IMR-90 (cell line): ENCODE results near the gene PPP1CB. TPM values are rescaled to one million over a fixed set of nuclear protein-coding genes. Genes with fewer than 3 reads are reported as not detected.

Experiments
- ATAC-seq: fragments of 200-7000 bp; cut with Tn5 transposase; 2 replicates; pipeline ENCODE4 v1.9.1; 2020; ENCODE audit warnings: low read depth, mild to moderate bottlenecking, moderate library complexity
- BruUV-seq: library from RNA; stranded (reverse); fragments of 400-500 nt; replicated peaks from 2 replicates; lab custom pipeline; 2021; lab: Mats Ljungman, UMichigan
- CTCF ChIA-PET: fragments of 300-600 bp; formaldehyde crosslinking; extraction: SDS; loops from one replicate; lab custom pipeline; 2021; ENCODE audit warnings: antibody characterized with exemption; lab: Yijun Ruan, JAX
- POLR2A ChIA-PET: fragments of 300-600 bp; sonication (Branson Sonifier 250); formaldehyde crosslinking; loops from one replicate; lab custom pipeline; 2022; ENCODE audit warnings: antibody characterized with exemption; ENCODE audit not compliant: unreplicated experiment; lab: Charles Lee
- DNase-seq: peaks from one replicate; pipeline ENCODE4 v3.0.0; 2013
- H2AFZ ChIP-seq: replicated peaks from 2 replicates; pipeline ENCODE3; 2013; ENCODE audit warnings: low read length, mild to moderate bottlenecking; ENCODE audit not compliant: poor library complexity
- H2AK5ac ChIP-seq: 2 replicates; pipeline ENCODE4 v1.6.1; 2013; ENCODE audit warnings: low read depth, low read length, inconsistent platforms
- H2AK9ac ChIP-seq: replicated peaks from 2 replicates; pipeline ENCODE3; 2013; ENCODE audit warnings: mild to moderate bottlenecking, low read depth, low read length, moderate library complexity; ENCODE audit not compliant: poor library complexity
- H2BK120ac ChIP-seq: 2 replicates; pipeline ENCODE4 v1.6.1; 2013; ENCODE audit warnings: low read depth, low read length, inconsistent platforms
- H2BK15ac ChIP-seq: 3 replicates; pipeline ENCODE4 v1.6.1; 2013; ENCODE audit warnings: low read depth, low read length, inconsistent platforms
- H2BK20ac ChIP-seq: 2 replicates; pipeline ENCODE4 v1.6.1; 2013; ENCODE audit warnings: low read depth, mild to moderate bottlenecking, inconsistent platforms, low read length, moderate library complexity
- H2BK5ac ChIP-seq: 2 replicates; pipeline ENCODE4 v1.6.1; 2013; ENCODE audit warnings: mild to moderate bottlenecking, low read depth, low read length, inconsistent platforms; ENCODE audit not compliant: poor library complexity, severe bottlenecking
- H3K14ac ChIP-seq: replicated peaks from 2 replicates; pipeline ENCODE4 v1.6.1; 2013; ENCODE audit warnings: low read depth, low read length, inconsistent platforms
- H3K18ac ChIP-seq: 2 replicates; pipeline ENCODE4 v1.6.1; 2013; ENCODE audit warnings: low read depth, low read length, control low read depth
- H3K23ac ChIP-seq: 2 replicates; pipeline ENCODE4 v1.6.1; 2013; ENCODE audit warnings: low read depth, low read length, inconsistent platforms
- H3K27ac ChIP-seq: 2 replicates; pipeline ENCODE4 v1.5.1; 2013; ENCODE audit warnings: mild to moderate bottlenecking, control low read depth, low read length; ENCODE audit not compliant: insufficient read depth
- H3K27me3 ChIP-seq: 2 replicates; pipeline ENCODE4 v1.6.1; 2013; ENCODE audit warnings: low read length; ENCODE audit not compliant: control insufficient read depth, insufficient read depth
- H3K36me3 ChIP-seq: 2 replicates; pipeline ENCODE4 v1.6.1; 2013; ENCODE audit warnings: low read length, mixed read lengths; ENCODE audit not compliant: control insufficient read depth, insufficient read depth
- H3K4ac ChIP-seq: 2 replicates; pipeline ENCODE4 v1.6.1; 2013; ENCODE audit warnings: low read depth, low read length, inconsistent platforms
- H3K4me1 ChIP-seq: 2 replicates; pipeline ENCODE4 v1.6.1; 2013; ENCODE audit warnings: low read length, mixed read lengths; ENCODE audit not compliant: control insufficient read depth, insufficient read depth
- H3K4me2 ChIP-seq: 2 replicates; pipeline ENCODE4 v1.6.1; 2013; ENCODE audit warnings: low read depth, mild to moderate bottlenecking, control low read depth, low read length, moderate library complexity
- H3K4me3 ChIP-seq: 2 replicates; pipeline ENCODE4 v1.5.1; 2013; ENCODE audit warnings: low read depth, mild to moderate bottlenecking, control low read depth, low read length, moderate library complexity; ENCODE audit not compliant: insufficient read depth
- H3K56ac ChIP-seq: 2 replicates; pipeline ENCODE4 v1.6.1; 2013; ENCODE audit warnings: low read length, inconsistent platforms; ENCODE audit not compliant: insufficient read depth; ENCODE audit errors: extremely low read depth
- H3K79me1 ChIP-seq, 2 experiments: 2 replicates each; pipeline ENCODE4 v1.6.1; 2013; ENCODE audit warnings: low read length in 2 of 2, inconsistent platforms in 1 of 2, low read depth in 1 of 2
- H3K9ac ChIP-seq: 2 replicates; pipeline ENCODE4 v1.6.1; 2013; ENCODE audit warnings: low read depth, low read length, control low read depth
- H3K9me1 ChIP-seq: 2 replicates; pipeline ENCODE4 v1.6.1; 2013; ENCODE audit warnings: low read length, inconsistent platforms; ENCODE audit not compliant: insufficient read depth
- H3K9me3 ChIP-seq: 2 replicates; pipeline ENCODE4 v1.6.1; 2013; ENCODE audit warnings: low read length; ENCODE audit not compliant: control insufficient read depth, insufficient read depth
- H4K20me1 ChIP-seq: 2 replicates; pipeline ENCODE4 v1.6.1; 2013; ENCODE audit warnings: low read length, inconsistent platforms; ENCODE audit not compliant: insufficient read depth
- H4K5ac ChIP-seq: 2 replicates; pipeline ENCODE4 v1.6.1; 2013; ENCODE audit warnings: mild to moderate bottlenecking, low read depth, low read length, control low read depth
- H4K8ac ChIP-seq, 2 experiments: 2 replicates each; pipeline ENCODE4 v1.6.1; 2013; ENCODE audit warnings: low read depth in 2 of 2, low read length in 2 of 2, control low read depth in 1 of 2, inconsistent platforms in 1 of 2
- H4K91ac ChIP-seq: 2 replicates; pipeline ENCODE4 v1.6.1; 2013; ENCODE audit warnings: low read depth, low read length, inconsistent platforms; ENCODE audit not compliant: insufficient read depth
- CEBPB ChIP-seq: IDR thresholded peaks from 2 replicates; pipeline ENCODE4 v1.6.1; 2012; ENCODE audit warnings: low read depth, low read length, improper control_type of control experiment
- CHD1 ChIP-seq: IDR thresholded peaks from 2 replicates; pipeline ENCODE4 v1.6.1; 2012; ENCODE audit warnings: low read depth, low read length, improper control_type of control experiment
- CTCF ChIP-seq: conservative IDR thresholded peaks from 2 replicates; pipeline ENCODE4 v1.5.1; 2012; ENCODE audit warnings: mild to moderate bottlenecking, low read depth, low read length, improper control_type of control experiment
- ELK1 ChIP-seq: fragments of 150-350 bp; IDR thresholded peaks from 2 replicates; pipeline ENCODE4 v1.6.1; 2016; ENCODE audit warnings: low read depth, mild to moderate bottlenecking, low read length, moderate library complexity, borderline replicate concordance
- FOS ChIP-seq: fragments of 150-350 bp; IDR thresholded peaks from 2 replicates; pipeline ENCODE4 v1.6.1; 2016; ENCODE audit warnings: low read depth, low read length
- MAZ ChIP-seq: IDR thresholded peaks from 2 replicates; pipeline ENCODE4 v1.6.1; 2012; ENCODE audit warnings: low read depth, mild to moderate bottlenecking, low read length, improper control_type of control experiment, moderate library complexity, borderline replicate concordance
- MXI1 ChIP-seq: IDR thresholded peaks from 2 replicates; pipeline ENCODE4 v1.6.1; 2012; ENCODE audit warnings: low read depth, mild to moderate bottlenecking, low read length, moderate library complexity, borderline replicate concordance
- NFE2L2 ChIP-seq: fragments of 150-350 bp; IDR thresholded peaks from 2 replicates; pipeline ENCODE4 v1.6.1; 2016; ENCODE audit warnings: low read depth, mild to moderate bottlenecking, low read length
- POLR2A ChIP-seq: IDR thresholded peaks from 2 replicates; pipeline ENCODE4 v1.6.1; 2012; ENCODE audit warnings: mild to moderate bottlenecking, low read depth, low read length
- RAD21 ChIP-seq: IDR thresholded peaks from 2 replicates; pipeline ENCODE4 v1.6.1; 2012; ENCODE audit warnings: low read length, improper control_type of control experiment
- RCOR1 ChIP-seq: IDR thresholded peaks from 2 replicates; pipeline ENCODE4 v1.6.1; 2012; ENCODE audit warnings: mild to moderate bottlenecking, low read length, improper control_type of control experiment; ENCODE audit not compliant: insufficient replicate concordance
- SMC3 ChIP-seq: fragments of 150-350 bp; IDR thresholded peaks from 2 replicates; pipeline ENCODE4 v1.6.1; 2016; ENCODE audit warnings: low read depth, mild to moderate bottlenecking, antibody characterized with exemption, low read length, moderate library complexity
- USF2 ChIP-seq: fragments of 150-350 bp; IDR thresholded peaks from 2 replicates; pipeline ENCODE4 v1.6.1; 2017; ENCODE audit warnings: mild to moderate bottlenecking, antibody characterized with exemption, low read length, low read depth
- WGBS, 2 experiments: methylation state at CpG; one replicate each; pipeline versions ENCODE4 v1.1.5 to v1.1.7; 2013; ENCODE audit warnings: missing lambda C conversion rate in 2 of 2; ENCODE audit not compliant: insufficient read length in 1 of 2; ENCODE audit errors: extremely low coverage in 2 of 2; 5-methylcytosine and 5-hydroxymethylcytosine counted together
- dilution Hi-C: fragments of 300-500 bp; cut with HindIII; formaldehyde crosslinking; loops from one replicate; pipeline ENCODE4 v1.14.3; 2018; ENCODE audit warnings: low sequenced_read_pairs; ENCODE audit not compliant: unreplicated experiment
- in situ Hi-C: fragments of 300-500 bp; cut with MboI; formaldehyde crosslinking; loops from 3 replicates; pipeline ENCODE4 v1.14.3; 2019; ENCODE audit warnings: low sequenced_read_pairs, inconsistent platforms, mixed read lengths
- intact Hi-C: fragments of 100-400 bp; cut with micrococcal nuclease; formaldehyde crosslinking; loops from 2 replicates; pipeline ENCODE4 v1.10.0; 2022
- polyA plus RNA-seq, 3 experiments: library from polyadenylated mRNA; depleted of rRNA; stranded (reverse); fragments of >200 nt; gene quantifications; 2 replicates each; pipeline ENCODE4 v1.2.3, GENCODE V29; 2012; ENCODE audit warnings: low replicate concordance in 1 of 3
- total RNA-seq: library from RNA; depleted of rRNA; stranded (reverse); fragments of >200 nt; gene quantifications from 2 replicates; pipeline ENCODE4 v1.2.3, GENCODE V29; 2012

The PPP1CB gene
- total and polyA plus RNA-seq, 2 of the 4 experiments (the other 2 are of a cell fraction) = 37.7 to 111 TPM

- H3K4ac ChIP-seq = no peak overlapping the region
- H4K8ac ChIP-seq = no peak overlapping the region
- no peak overlapping the region for H2AK5ac ChIP-seq
- no peaks in the 10 kb centered on the region for H4K20me1 ChIP-seq
- no CpG with 5 or more reads among the region's 3 CpGs for WGBS, 2 experiments
- H2BK120ac ChIP-seq = no peak overlapping the region
- H3K36me3 ChIP-seq = no peaks in the 10 kb centered on the region
- dilution Hi-C loops (no loop called here), in situ Hi-C loops (no loop called here), intact Hi-C loops (no loop called here)
- no peak overlapping the region for H3K18ac ChIP-seq
- H4K5ac ChIP-seq = no peak overlapping the region
- BruUV-seq = no TSS peak
- DNase-seq (no peak), ATAC-seq (no peak)
- no peaks in the 10 kb centered on the region for H3K9me1 ChIP-seq
- H3K9ac ChIP-seq = no peak overlapping the region
- no peaks in the 10 kb centered on the region for H3K27me3 ChIP-seq
- H3K4me3 ChIP-seq = no peak overlapping the region
- ChIA-PET CTCF (interaction anchor here (0.8 kb wide), 1 partner anchor 142 kb away, joined by 3 read pairs; no protein-coding TSS in a partner anchor), POLR2A (interaction anchor here (0.5 kb wide), 1 partner anchor 16 kb away, joined by 5 read pairs; no protein-coding TSS in a partner anchor)
- no peak overlapping the region for H2BK5ac ChIP-seq
- no peak overlapping the region for H3K27ac ChIP-seq
- H3K14ac ChIP-seq = 0 out of 2 replicates have a peak overlapping the region, but pooled peaks have one; percentile 51
- H2BK20ac ChIP-seq = 0 out of 2 replicates have a peak overlapping the region, but pooled peaks have one; percentile 7
- no peaks in the 10 kb centered on the region for H3K79me1 ChIP-seq
- H3K4me2 ChIP-seq = no peak overlapping the region
- 0 out of 2 replicates have a peak, but pooled peaks cover 2% of the 10 kb centered on the region for H3K4me1 ChIP-seq
- no peak overlapping the region for H2AK9ac ChIP-seq
- TF ChIP-seq CEBPB = no peak
- TF ChIP-seq CHD1 = no peak
- TF ChIP-seq CTCF = no peak
- no peak for TF ChIP-seq RAD21
- TF ChIP-seq POLR2A = no peak
- TF ChIP-seq SMC3 = no peak
- no peak for TF ChIP-seq RCOR1
- no peak for TF ChIP-seq MXI1
- no peak for TF ChIP-seq NFE2L2
- TF ChIP-seq USF2 = no peak
- TF ChIP-seq FOS = no peak
- no peak for TF ChIP-seq ELK1
- TF ChIP-seq MAZ = no peak
- peak overlapping the region; percentile 87 for H2AFZ ChIP-seq
- no peaks in the 10 kb centered on the region for H3K9me3 ChIP-seq
- H2BK15ac ChIP-seq = no peak overlapping the region
- H3K23ac ChIP-seq = no peak overlapping the region
- H3K56ac ChIP-seq = no peak overlapping the region
- no peak overlapping the region for H4K91ac ChIP-seq
Measured at GRCh38 chr2:28736034-28736433, 15.6 kb upstream of the PPP1CB start.
